ENCODE results near the gene PSMC3IP. TPM values are rescaled to one million over a fixed set of nuclear protein-coding genes. Genes with fewer than 3 reads are reported as not detected.

The PSMC3IP gene
- total RNA-seq, 1 experiment from 2014 or later, result 37.4 TPM

DNA sequence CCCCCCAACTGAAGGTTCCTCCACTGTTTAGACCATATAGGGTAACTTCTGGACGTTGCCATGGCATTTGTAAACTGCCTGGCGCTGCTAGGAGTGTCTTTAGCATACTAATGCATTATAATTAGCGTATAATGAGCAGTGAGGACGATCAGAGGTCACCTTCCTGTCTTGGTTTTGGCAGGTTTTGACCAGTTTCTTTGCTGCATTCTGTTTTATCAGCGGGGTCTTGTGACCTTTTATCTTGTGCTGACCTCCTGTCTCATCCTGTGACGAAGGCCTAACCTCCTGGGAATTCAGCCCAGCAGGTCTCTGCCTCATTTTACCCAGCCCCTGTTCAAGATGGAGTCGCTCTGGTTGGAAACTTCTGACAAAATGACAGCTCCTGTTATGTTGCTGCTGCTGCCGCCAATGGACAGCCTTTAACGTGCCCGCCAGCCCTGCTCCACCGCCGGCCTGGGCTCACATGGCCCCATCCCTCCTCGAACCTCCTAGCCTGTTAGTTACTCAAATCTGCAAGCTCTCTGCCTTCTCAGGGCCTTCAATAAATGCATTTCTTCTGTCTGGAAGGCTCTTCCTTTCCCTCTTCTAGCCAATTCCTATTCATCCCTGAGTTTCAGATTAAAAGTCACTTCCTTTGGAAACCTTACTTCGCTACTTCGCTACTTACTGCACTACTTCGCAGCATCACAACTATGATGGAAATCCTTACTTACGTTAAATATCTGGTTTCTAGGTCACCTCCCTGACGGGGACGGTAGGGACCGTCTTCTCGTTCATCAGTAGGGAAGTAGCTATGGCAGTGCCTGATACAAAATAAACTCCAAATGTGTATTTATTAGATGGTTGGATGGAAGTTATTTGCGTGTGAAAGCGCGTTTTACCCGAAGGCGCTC, 42.1 kb downstream of the PSMC3IP start:
- Histone ChIP-seq H2BK5ac (ENCODE audit: insufficient read length, low read length) (no peak overlapping the region), H3K27ac (ENCODE audit: insufficient read length, low read depth, low read length) (no peak overlapping the region), H3K79me1 (ENCODE audit: insufficient read depth, low read depth, low read length, poor library complexity, severe bottlenecking) (no peaks in the 10 kb centered on the region), H3K23me2 (ENCODE audit: insufficient read length, low read depth, low read length, poor library complexity, severe bottlenecking) (peaks cover 9% of the 10 kb centered on the region), H3K23ac (ENCODE audit: insufficient read length, low read depth, low read length) (no peak overlapping the region), H3K14ac (ENCODE audit: insufficient read depth, low read length) (no peak overlapping the region), H3K27me3 (ENCODE audit: insufficient read depth, low read length) (no peaks in the 10 kb centered on the region), H3K79me2 (ENCODE audit: insufficient read depth, low read length) (no peaks in the 10 kb centered on the region), H3K4me1 (ENCODE audit: insufficient read depth, low read length) (no peaks in the 10 kb centered on the region; the same call in 1 of the 2 replicates), H2BK12ac (ENCODE audit: insufficient read length, low read depth, low read length) (no peak overlapping the region), H3K4me2 (ENCODE audit: insufficient read depth, insufficient read length, low read length) (peak overlapping the region; percentile 53), H4K8ac (replicated peaks; ENCODE audit: insufficient read length, low read depth, low read length) (no peak overlapping the region), H4K5ac (ENCODE audit: insufficient read length, low read depth, low read length) (no peak overlapping the region), H3K9ac (ENCODE audit: extremely low read depth, insufficient read length, low read length) (no peak overlapping the region), H2AK5ac (ENCODE audit: insufficient read length, low read length) (no peak overlapping the region), H3K18ac (ENCODE audit: insufficient read length, low read depth, low read length) (no peak overlapping the region), H2BK120ac (ENCODE audit: low read depth, low read length, poor library complexity, severe bottlenecking) (no peak overlapping the region), H3T11ph (ENCODE audit: low read length) (no peak overlapping the region), H2BK15ac (ENCODE audit: low read depth, low read length) (no peak overlapping the region), H3K4ac (ENCODE audit: low read depth, low read length) (no peak overlapping the region), H2AFZ (ENCODE audit: low read length) (no peak overlapping the region), H4K20me1 (ENCODE audit: control insufficient read depth, insufficient read depth, insufficient read length) (no peaks in the 10 kb centered on the region), H2BK20ac (ENCODE audit: low read depth, low read length, poor library complexity, severe bottlenecking) (no peak overlapping the region), H3K9me3 (ENCODE audit: control insufficient read depth, low read depth, low read length) (no peaks in the 10 kb centered on the region), H3K56ac (ENCODE audit: insufficient read length, low read depth, low read length) (no peak overlapping the region), H4K91ac (ENCODE audit: insufficient read length, low read depth, low read length) (no peak overlapping the region)
- WGBS (ENCODE audit: extremely low coverage, insufficient read length, low lambda C conversion rate), result no CpG with 5 or more reads among the region's 26 CpGs
- Mint-ChIP-seq H3K9me3 (no peaks in the 10 kb centered on the region), H3K27me3 (ENCODE audit: low read depth) (peaks cover 34% of the 10 kb centered on the region), H3K27ac (peak overlapping the region in 2 of 3 experiments; percentile 48 to 87; a peak in 3 of 7 replicates), H3K36me3 (ENCODE audit: insufficient read depth in 1 of 3, low read depth in 3 of 3) (peaks cover 0 to 11% (median 8%) of the 10 kb centered on the region in 3 experiments; a peak in 4 of 7 replicates), H3K4me3 (peak overlapping the region; percentile 58 to 75), H3K4me1 (peaks cover 11 to 21% of the 10 kb centered on the region in 2 experiments)
- TF ChIP-seq, protein P1, sequence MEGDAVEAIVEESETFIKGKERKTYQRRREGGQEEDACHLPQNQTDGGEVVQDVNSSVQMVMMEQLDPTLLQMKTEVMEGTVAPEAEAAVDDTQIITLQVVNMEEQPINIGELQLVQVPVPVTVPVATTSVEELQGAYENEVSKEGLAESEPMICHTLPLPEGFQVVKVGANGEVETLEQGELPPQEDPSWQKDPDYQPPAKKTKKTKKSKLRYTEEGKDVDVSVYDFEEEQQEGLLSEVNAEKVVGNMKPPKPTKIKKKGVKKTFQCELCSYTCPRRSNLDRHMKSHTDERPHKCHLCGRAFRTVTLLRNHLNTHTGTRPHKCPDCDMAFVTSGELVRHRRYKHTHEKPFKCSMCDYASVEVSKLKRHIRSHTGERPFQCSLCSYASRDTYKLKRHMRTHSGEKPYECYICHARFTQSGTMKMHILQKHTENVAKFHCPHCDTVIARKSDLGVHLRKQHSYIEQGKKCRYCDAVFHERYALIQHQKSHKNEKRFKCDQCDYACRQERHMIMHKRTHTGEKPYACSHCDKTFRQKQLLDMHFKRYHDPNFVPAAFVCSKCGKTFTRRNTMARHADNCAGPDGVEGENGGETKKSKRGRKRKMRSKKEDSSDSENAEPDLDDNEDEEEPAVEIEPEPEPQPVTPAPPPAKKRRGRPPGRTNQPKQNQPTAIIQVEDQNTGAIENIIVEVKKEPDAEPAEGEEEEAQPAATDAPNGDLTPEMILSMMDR (conservative IDR thresholded peaks at IDR 0.05), result no peak
- DNase-seq, result no peak
